Tibial nerve (tissue), 3 donors: ENCODE results near the gene PLA2G2E.

Source experiments
- POLR2A ChIP-seq, 2 donors: fragments of 450-650 bp; IDR thresholded peaks; one replicate each; pipeline ENCODE4 v1.6.1; 2017; ENCODE audit warnings: antibody characterized with exemption in 2 of 2, mild to moderate bottlenecking in 2 of 2, moderate library complexity in 2 of 2
- TF ChIP-seq, protein P1 (sequence below), 5 experiments: fragments of 200-600 bp in 3 of 5; fragments of 450-650 bp in 2 of 5; sonication (generic) in 3 of 5; IDR thresholded peaks; one replicate each; pipeline ENCODE4 v1.5.1; 2016 to 2019; ENCODE audit warnings: antibody characterized with exemption in 5 of 5, mild to moderate bottlenecking in 3 of 5, moderate library complexity in 2 of 5

DNA sequence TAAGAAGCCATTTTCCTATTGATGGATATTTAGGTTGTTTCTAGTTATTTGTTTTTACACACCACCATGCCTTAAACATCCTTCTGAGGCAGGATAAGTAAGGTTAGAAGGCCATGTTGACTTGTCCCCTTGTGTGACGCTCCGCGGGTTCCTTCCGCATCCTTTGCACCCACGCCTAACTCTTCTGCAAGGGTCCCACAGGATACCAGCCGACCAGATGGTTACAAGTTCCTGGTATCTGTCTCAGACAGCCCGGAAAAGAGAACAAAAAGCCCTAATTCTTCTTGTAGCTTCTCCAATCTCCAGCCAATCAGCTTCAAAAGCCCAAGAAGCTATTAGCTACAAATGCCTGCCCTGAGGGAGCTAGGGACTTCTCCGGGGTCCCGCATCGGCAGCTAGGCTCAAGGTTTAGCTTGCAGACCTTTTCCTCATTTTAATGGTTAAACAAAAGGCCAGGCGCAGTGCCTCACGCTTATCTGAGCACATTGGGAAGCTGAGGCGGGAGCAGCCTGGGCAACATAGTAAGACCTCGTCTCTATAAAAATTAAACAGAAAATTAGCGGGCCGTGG is 46.2 kb downstream of the PLA2G2E start:
- TF ChIP-seq, protein P1, sequence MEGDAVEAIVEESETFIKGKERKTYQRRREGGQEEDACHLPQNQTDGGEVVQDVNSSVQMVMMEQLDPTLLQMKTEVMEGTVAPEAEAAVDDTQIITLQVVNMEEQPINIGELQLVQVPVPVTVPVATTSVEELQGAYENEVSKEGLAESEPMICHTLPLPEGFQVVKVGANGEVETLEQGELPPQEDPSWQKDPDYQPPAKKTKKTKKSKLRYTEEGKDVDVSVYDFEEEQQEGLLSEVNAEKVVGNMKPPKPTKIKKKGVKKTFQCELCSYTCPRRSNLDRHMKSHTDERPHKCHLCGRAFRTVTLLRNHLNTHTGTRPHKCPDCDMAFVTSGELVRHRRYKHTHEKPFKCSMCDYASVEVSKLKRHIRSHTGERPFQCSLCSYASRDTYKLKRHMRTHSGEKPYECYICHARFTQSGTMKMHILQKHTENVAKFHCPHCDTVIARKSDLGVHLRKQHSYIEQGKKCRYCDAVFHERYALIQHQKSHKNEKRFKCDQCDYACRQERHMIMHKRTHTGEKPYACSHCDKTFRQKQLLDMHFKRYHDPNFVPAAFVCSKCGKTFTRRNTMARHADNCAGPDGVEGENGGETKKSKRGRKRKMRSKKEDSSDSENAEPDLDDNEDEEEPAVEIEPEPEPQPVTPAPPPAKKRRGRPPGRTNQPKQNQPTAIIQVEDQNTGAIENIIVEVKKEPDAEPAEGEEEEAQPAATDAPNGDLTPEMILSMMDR (IDR thresholded peaks at IDR 0.05) = no peak
- no peak for TF ChIP-seq POLR2A (IDR thresholded peaks at IDR 0.05)
